H9 (cell line): Measurements from ENCODE around the gene RASA3. TPM values are rescaled to one million over a fixed set of nuclear protein-coding genes. Genes with fewer than 3 reads are reported as not detected.
"Not testable (repeated sequence)": the region's sequence is repeated elsewhere in the genome, so short reads cannot be mapped to it uniquely, and the experiment has no call there.

Experiments
- DNase-seq: peaks from one replicate; pipeline ENCODE4 v3.0.0-alpha.2; 2017
- H2AFZ ChIP-seq: one replicate; pipeline ENCODE4 v1.6.1; 2013; ENCODE audit warnings: mild to moderate bottlenecking, low read length, control low read depth, moderate library complexity
- H2AK5ac ChIP-seq: 2 replicates; pipeline ENCODE4 v1.6.1; 2013; ENCODE audit warnings: low read length, control low read depth, mixed read lengths; ENCODE audit not compliant: insufficient read length
- H2BK120ac ChIP-seq: one replicate; pipeline ENCODE4 v1.6.1; 2013; ENCODE audit warnings: low read depth, mild to moderate bottlenecking, low read length, control low read depth, inconsistent platforms; ENCODE audit not compliant: poor library complexity, severe bottlenecking
- H2BK12ac ChIP-seq: 2 replicates; pipeline ENCODE4 v1.6.1; 2013; ENCODE audit warnings: low read length, control low read depth, mixed read lengths, low read depth; ENCODE audit not compliant: insufficient read length
- H2BK15ac ChIP-seq: 2 replicates; pipeline ENCODE4 v1.6.1; 2013; ENCODE audit warnings: low read depth, low read length, control low read depth
- H2BK20ac ChIP-seq: one replicate; pipeline ENCODE4 v1.6.1; 2013; ENCODE audit warnings: low read depth, mild to moderate bottlenecking, low read length, control low read depth, inconsistent platforms; ENCODE audit not compliant: poor library complexity, severe bottlenecking
- H2BK5ac ChIP-seq: 2 replicates; pipeline ENCODE4 v1.6.1; 2013; ENCODE audit warnings: low read length, control low read depth, mixed read lengths; ENCODE audit not compliant: insufficient read length
- H3K14ac ChIP-seq: 2 replicates; pipeline ENCODE4 v1.6.1; 2013; ENCODE audit warnings: low read length, control low read depth; ENCODE audit not compliant: insufficient read depth
- H3K18ac ChIP-seq: 2 replicates; pipeline ENCODE4 v1.6.1; 2013; ENCODE audit warnings: low read depth, mild to moderate bottlenecking, mixed read lengths, low read length, control low read depth; ENCODE audit not compliant: insufficient read length
- H3K23ac ChIP-seq: 2 replicates; pipeline ENCODE4 v1.6.1; 2013; ENCODE audit warnings: low read length, control low read depth, mixed read lengths, low read depth; ENCODE audit not compliant: insufficient read length
- H3K23me2 ChIP-seq: 2 replicates; pipeline ENCODE4 v1.6.1; 2013; ENCODE audit warnings: low read depth, mild to moderate bottlenecking, mixed read lengths, low read length, control low read depth; ENCODE audit not compliant: insufficient read length, poor library complexity, severe bottlenecking
- H3K27ac ChIP-seq: 2 replicates; pipeline ENCODE4 v1.5.1; 2013; ENCODE audit warnings: low read length, control low read depth, mixed read lengths, low read depth; ENCODE audit not compliant: insufficient read length
- H3K27me3 ChIP-seq: 2 replicates; pipeline ENCODE4 v1.6.1; 2013; ENCODE audit warnings: low read length, control low read depth, inconsistent platforms; ENCODE audit not compliant: insufficient read depth
- H3K4ac ChIP-seq: 2 replicates; pipeline ENCODE4 v1.6.1; 2013; ENCODE audit warnings: low read depth, mild to moderate bottlenecking, control low read depth, inconsistent platforms, low read length, moderate library complexity
- H3K4me1 ChIP-seq: 2 replicates; pipeline ENCODE4 v1.6.1; 2013; ENCODE audit warnings: low read length, control low read depth, inconsistent platforms; ENCODE audit not compliant: insufficient read depth
- H3K4me2 ChIP-seq: 2 replicates; pipeline ENCODE4 v1.6.1; 2013; ENCODE audit warnings: low read length, control low read depth, mixed read lengths; ENCODE audit not compliant: insufficient read length, insufficient read depth
- H3K56ac ChIP-seq: 2 replicates; pipeline ENCODE4 v1.6.1; 2013; ENCODE audit warnings: low read depth, mild to moderate bottlenecking, mixed read lengths, low read length, control low read depth; ENCODE audit not compliant: insufficient read length
- H3K79me1 ChIP-seq: 2 replicates; pipeline ENCODE4 v1.6.1; 2013; ENCODE audit warnings: low read depth, mild to moderate bottlenecking, moderate library complexity, low read length, control low read depth, inconsistent platforms; ENCODE audit not compliant: insufficient read depth, poor library complexity, severe bottlenecking
- H3K79me2 ChIP-seq: 2 replicates; pipeline ENCODE4 v1.6.1; 2013; ENCODE audit warnings: low read length, control low read depth, inconsistent platforms; ENCODE audit not compliant: insufficient read depth
- H3K9ac ChIP-seq: 2 replicates; pipeline ENCODE4 v1.6.1; 2013; ENCODE audit warnings: low read length, control low read depth, mixed read lengths; ENCODE audit not compliant: insufficient read length; ENCODE audit errors: extremely low read depth
- H3K9me3 ChIP-seq: one replicate; pipeline ENCODE4 v1.6.1; 2013; ENCODE audit warnings: low read depth, low read length, inconsistent platforms; ENCODE audit not compliant: control insufficient read depth
- H3T11ph ChIP-seq: one replicate; pipeline ENCODE4 v1.6.1; 2013; ENCODE audit warnings: mild to moderate bottlenecking, low read length, control low read depth, inconsistent platforms
- H4K20me1 ChIP-seq: one replicate; pipeline ENCODE4 v1.6.1; 2013; ENCODE audit not compliant: control insufficient read depth, insufficient read length, insufficient read depth
- H4K5ac ChIP-seq: 2 replicates; pipeline ENCODE4 v1.6.1; 2013; ENCODE audit warnings: low read depth, mild to moderate bottlenecking, mixed read lengths, low read length, control low read depth; ENCODE audit not compliant: insufficient read length
- H4K8ac ChIP-seq: replicated peaks from 2 replicates; pipeline ENCODE4 v1.6.1; 2013; ENCODE audit warnings: low read length, control low read depth, mixed read lengths, low read depth; ENCODE audit not compliant: insufficient read length
- H4K91ac ChIP-seq: 2 replicates; pipeline ENCODE4 v1.6.1; 2013; ENCODE audit warnings: low read depth, mild to moderate bottlenecking, moderate library complexity, mixed read lengths, low read length, control low read depth; ENCODE audit not compliant: insufficient read length
- H3K27ac Mint-ChIP-seq, 3 experiments: 2 replicates in 2 of 3; 3 replicates in 1 of 3; pipeline ENCODE4 v1.8.0; 2020 to 2021; ENCODE audit warnings: mixed read lengths in 3 of 3, mild to moderate bottlenecking in 1 of 3, moderate library complexity in 1 of 3
- H3K27me3 Mint-ChIP-seq: 2 replicates; pipeline ENCODE4 v1.8.0; 2021; ENCODE audit warnings: low read depth, mild to moderate bottlenecking, moderate library complexity, mixed read lengths
- H3K36me3 Mint-ChIP-seq, 3 experiments: 2 replicates in 2 of 3; 3 replicates in 1 of 3; pipeline ENCODE4 v1.8.0; 2020 to 2021; ENCODE audit warnings: low read depth in 3 of 3, mixed read lengths in 3 of 3; ENCODE audit not compliant: insufficient read depth in 1 of 3
- H3K4me1 Mint-ChIP-seq, 2 experiments: 2 replicates each; pipeline ENCODE4 v1.8.0; 2020; ENCODE audit warnings: mixed read lengths in 2 of 2
- H3K4me3 Mint-ChIP-seq, 2 experiments: 2 replicates in 1 of 2; 3 replicates in 1 of 2; pipeline ENCODE4 v1.8.0; 2020 to 2021; ENCODE audit warnings: mild to moderate bottlenecking in 2 of 2, mixed read lengths in 2 of 2, moderate library complexity in 1 of 2
- H3K9me3 Mint-ChIP-seq, 2 experiments: 2 replicates in 1 of 2; 3 replicates in 1 of 2; pipeline ENCODE4 v1.8.0; 2020; ENCODE audit warnings: mild to moderate bottlenecking in 2 of 2, mixed read lengths in 2 of 2, moderate library complexity in 1 of 2
- CTCF ChIP-seq: fragments of 200-600 bp; sonication (generic); conservative IDR thresholded peaks from 3 replicates; pipeline ENCODE4 v1.8.0; 2021; ENCODE audit warnings: antibody characterized with exemption, mild to moderate bottlenecking
- WGBS: extraction: QIAGEN DNeasy Blood & Tissue Kit; methylation state at CpG from one replicate; pipeline ENCODE4 v1.1.7; 2013; ENCODE audit warnings: missing lambda C conversion rate, low lambda C conversion rate, mixed read lengths; ENCODE audit not compliant: insufficient read length; ENCODE audit errors: extremely low coverage; 5-methylcytosine and 5-hydroxymethylcytosine counted together
- total RNA-seq: library from RNA; stranded (reverse); gene quantifications from 2 replicates; pipeline ENCODE4 v1.2.1, GENCODE V29; 2021

RASA3 gene
- total RNA-seq, 1 experiment from 2014 or later, result 12.3 TPM

GRCh38 chr13:114149774-114150740, 17.6 kb upstream of the RASA3 start:
- H2BK5ac ChIP-seq, result no peak overlapping the region
- no peaks in the 10 kb centered on the region for H4K20me1 ChIP-seq
- Mint-ChIP-seq H3K9me3 (no peaks in the 10 kb centered on the region), H3K27me3 (peaks cover 8% of the 10 kb centered on the region), H3K27ac (no peak overlapping the region), H3K4me3 (no peak overlapping the region), H3K36me3 (peaks cover 0 to 4% (median 0%) of the 10 kb centered on the region in 3 experiments; a peak in 1 of 7 replicates), H3K4me1 (peaks cover 10 to 11% of the 10 kb centered on the region in 2 experiments)
- no peak overlapping the region for H3K18ac ChIP-seq
- H2AFZ ChIP-seq, result no peak overlapping the region
- H3K27ac ChIP-seq, result no peak overlapping the region
- H3K56ac ChIP-seq, result no peak overlapping the region
- no peaks in the 10 kb centered on the region for H3K23me2 ChIP-seq
- whole genome bisulfite sequencing, result no CpG with 5 or more reads among the region's 12 CpGs
- no peak overlapping the region for H3K4me2 ChIP-seq
- no peak overlapping the region for H2BK20ac ChIP-seq
- no peak overlapping the region for H3K9ac ChIP-seq
- no peak overlapping the region for H3K23ac ChIP-seq
- H2BK120ac ChIP-seq, result no peak overlapping the region
- H3K4me1 ChIP-seq, result no peaks in the 10 kb centered on the region; the same call in 1 of the 2 replicates
- no peak for DNase-seq
- TF ChIP-seq CTCF, result no peak
- no peak overlapping the region for H3T11ph ChIP-seq
- no peak overlapping the region for H4K91ac ChIP-seq
- H4K5ac ChIP-seq, result no peak overlapping the region
- no peak overlapping the region for H2BK12ac ChIP-seq
- no peaks in the 10 kb centered on the region for H3K79me2 ChIP-seq
- H4K8ac ChIP-seq, result no peak overlapping the region
- H3K4ac ChIP-seq, result no peak overlapping the region
- no peak overlapping the region for H3K14ac ChIP-seq
- H3K27me3 ChIP-seq, result no peaks in the 10 kb centered on the region
- no peak overlapping the region for H2BK15ac ChIP-seq
- H3K79me1 ChIP-seq, result no peaks in the 10 kb centered on the region
- no peaks in the 10 kb centered on the region for H3K9me3 ChIP-seq
- H2AK5ac ChIP-seq, result no peak overlapping the region

GRCh38 chr13:114148886-114149285, 16.5 kb upstream of the RASA3 start:
- H4K5ac ChIP-seq, H2AK5ac ChIP-seq, H3K36me3 Mint-ChIP-seq, H3K79me2 ChIP-seq, H2BK5ac ChIP-seq, H4K8ac ChIP-seq, DNase-seq, H3K27ac Mint-ChIP-seq, H2BK12ac ChIP-seq, H3K4ac ChIP-seq, H4K91ac ChIP-seq, H3K23me2 ChIP-seq, H3K9ac ChIP-seq, H3K9me3 Mint-ChIP-seq, H3K56ac ChIP-seq, H4K20me1 ChIP-seq, H3K4me3 Mint-ChIP-seq, H3K27me3 ChIP-seq, H3T11ph ChIP-seq, H2BK120ac ChIP-seq, H3K4me1 ChIP-seq, H2AFZ ChIP-seq, H3K14ac ChIP-seq, H2BK20ac ChIP-seq, H3K79me1 ChIP-seq, H3K9me3 ChIP-seq, H2BK15ac ChIP-seq, H3K23ac ChIP-seq, H3K27ac ChIP-seq, H3K4me2 ChIP-seq, H3K27me3 Mint-ChIP-seq, H3K18ac ChIP-seq: not testable (repeated sequence)
- H3K4me1 Mint-ChIP-seq, result peaks cover 10 to 11% of the 10 kb centered on the region in 2 experiments
- WGBS, result no CpG with 5 or more reads among the region's 19 CpGs
